Fibroblast of the aortic adventitia (primary cell): ENCODE measurements around the gene PTPN7. TPM values are rescaled to one million over a fixed set of nuclear protein-coding genes. Genes with fewer than 3 reads are reported as not detected.
"Not testable (repeated sequence)": the region's sequence is repeated elsewhere in the genome, so short reads cannot be mapped to it uniquely, and the experiment has no call there.

Experiments
- DNase-seq: peaks from one replicate; pipeline ENCODE4 v3.0.0-alpha.2; 2010; ENCODE audit warnings: low read depth
- H3K4me3 ChIP-seq: 2 replicates; pipeline ENCODE4 v1.5.1; 2011; ENCODE audit warnings: low read depth, mild to moderate bottlenecking, control low read depth, low read length, moderate library complexity
- total RNA-seq: library from RNA; depleted of rRNA; stranded (reverse); fragments of >200 nt; gene quantifications from 2 replicates; pipeline ENCODE4 v1.2.3, GENCODE V29; 2012; ENCODE audit warnings: low replicate concordance
- TF ChIP-seq, protein P1 (sequence below): IDR thresholded peaks from 2 replicates; pipeline ENCODE4 v1.5.1; 2011; ENCODE audit warnings: mild to moderate bottlenecking, low read length, control low read depth, inconsistent platforms; ENCODE audit not compliant: insufficient read depth

Gene PTPN7
- total RNA-seq, 1 donor = not detected

DNA sequence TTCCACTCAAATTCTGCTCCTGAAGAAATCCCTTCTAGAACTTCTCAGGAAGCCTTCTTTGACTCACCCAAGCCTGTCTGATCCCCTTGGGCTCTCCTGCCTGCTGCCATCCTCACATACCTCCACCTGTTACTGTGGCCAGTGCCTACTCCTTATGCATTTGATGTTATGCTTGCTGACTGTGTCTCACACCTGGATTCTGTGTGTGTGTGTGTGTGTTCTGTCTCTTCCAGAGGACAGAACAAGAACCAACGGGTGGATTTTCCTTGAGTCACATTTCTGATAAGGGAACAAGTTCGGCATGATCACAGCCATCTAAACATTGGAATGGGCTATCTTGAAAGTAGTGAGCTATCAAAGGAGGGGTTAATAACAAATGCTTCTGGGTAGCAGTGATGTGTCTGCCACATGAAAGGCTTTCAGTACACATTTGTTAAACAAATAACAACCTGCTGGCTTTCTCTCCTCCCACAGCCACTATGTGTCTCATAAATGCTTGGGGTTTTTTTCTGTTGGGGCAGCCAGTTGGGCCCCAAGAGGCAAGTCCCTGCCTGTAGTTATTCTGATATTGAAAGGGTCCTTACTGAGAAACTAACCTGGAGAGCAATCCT is 46.6 kb downstream of the PTPN7 start:
- DNase-seq = no peak
- no peak overlapping the region for H3K4me3 ChIP-seq
- TF ChIP-seq, protein P1, sequence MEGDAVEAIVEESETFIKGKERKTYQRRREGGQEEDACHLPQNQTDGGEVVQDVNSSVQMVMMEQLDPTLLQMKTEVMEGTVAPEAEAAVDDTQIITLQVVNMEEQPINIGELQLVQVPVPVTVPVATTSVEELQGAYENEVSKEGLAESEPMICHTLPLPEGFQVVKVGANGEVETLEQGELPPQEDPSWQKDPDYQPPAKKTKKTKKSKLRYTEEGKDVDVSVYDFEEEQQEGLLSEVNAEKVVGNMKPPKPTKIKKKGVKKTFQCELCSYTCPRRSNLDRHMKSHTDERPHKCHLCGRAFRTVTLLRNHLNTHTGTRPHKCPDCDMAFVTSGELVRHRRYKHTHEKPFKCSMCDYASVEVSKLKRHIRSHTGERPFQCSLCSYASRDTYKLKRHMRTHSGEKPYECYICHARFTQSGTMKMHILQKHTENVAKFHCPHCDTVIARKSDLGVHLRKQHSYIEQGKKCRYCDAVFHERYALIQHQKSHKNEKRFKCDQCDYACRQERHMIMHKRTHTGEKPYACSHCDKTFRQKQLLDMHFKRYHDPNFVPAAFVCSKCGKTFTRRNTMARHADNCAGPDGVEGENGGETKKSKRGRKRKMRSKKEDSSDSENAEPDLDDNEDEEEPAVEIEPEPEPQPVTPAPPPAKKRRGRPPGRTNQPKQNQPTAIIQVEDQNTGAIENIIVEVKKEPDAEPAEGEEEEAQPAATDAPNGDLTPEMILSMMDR = no peak

DNA sequence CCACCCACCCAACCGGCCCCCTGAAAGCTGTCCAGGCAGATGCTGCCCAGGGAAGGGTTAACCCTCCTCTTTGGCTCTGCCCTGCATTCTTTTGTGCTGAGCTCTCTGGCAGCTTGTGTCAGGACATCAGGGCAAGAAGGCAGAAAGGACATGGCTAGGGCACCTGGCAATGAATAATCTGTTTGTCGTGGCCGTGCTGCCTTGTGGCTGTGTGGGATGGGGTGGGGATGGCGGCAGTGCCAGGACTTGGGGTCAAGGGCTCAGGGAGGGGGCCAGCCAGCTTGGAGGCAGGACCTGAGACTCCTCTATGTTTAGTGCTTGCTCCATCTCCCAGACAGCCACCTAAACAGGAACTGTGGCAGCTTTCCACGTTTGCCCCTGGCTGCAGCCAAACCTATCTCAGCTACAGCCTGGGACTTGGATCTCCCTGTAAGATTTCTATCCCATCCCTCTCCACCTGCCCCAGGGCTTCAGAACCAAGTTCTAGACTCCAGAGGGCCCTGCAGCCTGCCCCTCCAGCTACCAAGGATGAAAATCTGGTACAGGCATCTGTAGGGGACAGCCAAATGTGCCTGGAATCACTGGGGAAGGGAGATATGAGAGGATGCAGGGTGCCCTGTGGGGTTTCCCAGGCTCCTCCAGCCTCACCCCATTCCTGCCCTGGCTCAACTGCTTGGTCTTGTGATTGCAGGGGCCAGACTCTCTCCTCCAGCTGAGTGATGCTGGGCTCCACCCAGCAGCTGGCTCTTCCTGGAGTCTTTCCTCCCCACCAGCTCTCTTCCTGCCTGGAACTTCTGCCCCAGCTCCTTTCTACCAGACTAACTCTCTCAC is 47.3 kb downstream of the PTPN7 start:
- peak; percentile 62 for DNase-seq
- TF ChIP-seq, protein P1 = no peak
- no peak overlapping the region for H3K4me3 ChIP-seq

DNA sequence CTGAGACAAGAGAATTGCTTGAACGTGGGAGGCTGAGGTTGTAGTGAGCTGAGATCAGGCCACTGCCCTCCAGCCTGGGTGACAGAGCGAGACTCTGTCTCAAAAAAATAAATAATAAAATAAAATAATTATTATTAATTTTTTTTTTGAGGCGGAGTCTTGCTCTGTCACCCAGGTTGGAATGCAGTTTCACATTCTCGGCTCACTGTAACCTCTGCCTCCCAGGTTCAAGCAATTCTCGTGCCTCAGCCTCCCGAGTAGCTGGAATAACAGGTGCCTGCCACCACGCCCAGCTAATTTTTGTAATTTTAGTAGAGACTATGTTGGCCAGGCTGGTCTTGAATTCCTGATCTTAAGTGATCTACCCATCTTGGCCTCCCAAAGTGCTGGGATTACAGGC is 48.8 kb downstream of the PTPN7 start:
- not testable (repeated sequence) for H3K4me3 ChIP-seq, DNase-seq

DNA sequence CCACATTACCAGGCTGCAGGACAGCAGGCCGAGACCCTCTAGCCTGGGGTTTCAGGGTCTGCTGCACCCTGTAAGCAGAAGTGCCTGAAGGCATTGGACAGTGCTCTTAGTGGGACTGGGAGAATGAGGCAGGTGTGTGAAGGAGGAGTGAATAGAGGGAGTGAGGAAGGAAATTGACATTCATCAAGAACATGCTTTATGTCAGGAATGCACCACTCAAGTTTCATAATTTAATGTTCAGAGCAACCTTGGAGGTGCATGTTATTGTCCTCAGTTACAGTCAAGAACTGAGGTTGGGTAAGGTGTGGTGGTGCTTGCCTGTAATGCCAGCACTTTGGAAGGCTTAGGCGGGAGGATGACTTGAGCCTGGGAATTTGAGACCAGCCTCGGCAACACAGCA is 49.4 kb downstream of the PTPN7 start:
- TF ChIP-seq, protein P1 = no peak
- H3K4me3 ChIP-seq = no peak overlapping the region
- no peak for DNase-seq

DNA sequence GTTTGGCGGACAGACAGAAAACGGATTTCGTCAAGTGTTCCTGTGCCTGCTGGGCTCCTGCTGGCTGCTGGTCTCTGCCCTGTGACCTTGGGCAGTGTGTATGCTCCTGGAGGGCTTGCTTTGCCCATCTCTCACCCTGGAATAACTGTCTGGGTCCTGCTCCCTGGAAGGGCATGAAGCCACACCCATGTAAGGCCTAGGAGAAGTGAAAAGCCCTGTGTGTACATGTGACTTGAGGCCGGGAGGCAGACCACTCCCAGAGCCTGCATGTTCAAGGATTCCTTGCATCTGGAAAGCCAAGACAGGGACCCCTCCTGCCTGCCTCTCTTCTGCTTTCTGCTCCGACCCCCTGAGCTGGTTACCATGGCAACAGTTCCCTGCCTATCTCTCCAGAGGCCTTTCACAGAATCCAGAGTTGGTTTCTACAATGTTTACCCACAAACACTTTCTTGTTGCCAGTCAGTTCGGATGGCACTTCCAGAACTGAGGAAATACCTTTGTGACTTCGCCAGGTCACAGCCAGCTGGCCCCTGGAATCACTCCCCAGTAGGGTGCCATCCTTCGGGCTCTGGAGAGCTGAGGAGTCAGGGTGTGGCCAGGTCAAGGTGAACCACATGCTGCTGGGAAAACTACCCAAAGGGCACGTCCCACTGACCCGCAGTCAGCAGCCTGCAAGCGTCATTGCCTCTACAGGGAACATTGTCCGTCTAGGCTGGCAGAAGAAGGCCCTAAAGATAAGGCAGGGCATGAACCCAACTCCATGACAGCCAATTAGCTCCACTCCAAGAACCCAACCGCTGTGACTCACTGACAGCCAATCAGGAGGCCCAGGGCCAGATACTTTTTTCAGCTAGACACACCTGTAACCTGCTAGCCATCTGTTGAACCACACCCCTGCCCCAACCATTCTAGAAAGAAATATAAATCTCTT is 52.3 kb downstream of the PTPN7 start:
- peak; percentile 35 for DNase-seq
- no peak overlapping the region for H3K4me3 ChIP-seq
- TF ChIP-seq, protein P1 = no peak

DNA sequence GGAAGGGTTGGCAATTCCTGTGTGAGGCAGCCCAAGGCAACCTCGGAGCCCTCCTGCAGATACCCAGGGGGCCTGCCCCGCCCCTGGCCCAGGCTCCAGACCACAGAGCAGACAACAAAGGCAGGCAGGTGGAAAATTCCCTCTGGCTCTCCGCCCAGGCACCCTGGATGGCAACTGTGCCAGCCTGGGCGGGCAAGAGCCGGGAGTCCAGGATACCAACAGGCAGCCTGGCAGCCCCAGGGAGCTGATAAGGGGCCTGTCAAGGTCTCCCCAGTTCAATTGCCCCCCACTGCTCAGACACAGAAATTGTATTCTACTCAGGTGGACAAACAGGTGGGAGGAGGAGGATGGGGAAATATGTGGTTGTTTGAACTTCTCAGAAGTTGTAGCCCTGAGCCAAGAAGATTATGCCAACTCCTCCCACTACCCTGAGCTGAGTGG is 53.1 kb downstream of the PTPN7 start:
- no peak overlapping the region for H3K4me3 ChIP-seq
- no peak for DNase-seq
- TF ChIP-seq, protein P1 = no peak
